Liver (tissue), 9 donors: ENCODE measurements around the gene APOL6. TPM values are rescaled to one million over a fixed set of nuclear protein-coding genes. Genes with fewer than 3 reads are reported as not detected.

ENCODE experiments used
- DNase-seq: peaks from one replicate; pipeline ENCODE4 v3.0.0-alpha.2; 2017; ENCODE audit warnings: low spot score
- H3K27ac ChIP-seq, 2 donors: one replicate each; pipeline ENCODE4 v1.7.0; 2013; ENCODE audit warnings: inconsistent platforms in 2 of 2, low read length in 2 of 2, control low read depth in 1 of 2, low read depth in 1 of 2, mild to moderate bottlenecking in 1 of 2
- H3K27me3 ChIP-seq, 4 donors: one replicate each; pipeline versions ENCODE4 v1.6.1 to v1.7.0; 2013; ENCODE audit warnings: low read length in 3 of 4, inconsistent platforms in 1 of 4, mild to moderate bottlenecking in 1 of 4, moderate library complexity in 1 of 4; ENCODE audit not compliant: control insufficient read depth in 4 of 4, insufficient read depth in 4 of 4
- H3K36me3 ChIP-seq, 4 donors: one replicate each; pipeline versions ENCODE4 v1.6.1 to v1.7.0; 2013; ENCODE audit warnings: low read length in 3 of 4, mild to moderate bottlenecking in 3 of 4, low read depth in 1 of 4, moderate library complexity in 1 of 4; ENCODE audit not compliant: control insufficient read depth in 4 of 4, insufficient read depth in 3 of 4
- H3K4me1 ChIP-seq, 4 donors: one replicate each; pipeline versions ENCODE4 v1.6.1 to v1.7.0; 2013; ENCODE audit warnings: low read length in 3 of 4, mild to moderate bottlenecking in 3 of 4, moderate library complexity in 1 of 4; ENCODE audit not compliant: control insufficient read depth in 4 of 4, insufficient read depth in 4 of 4
- H3K4me3 ChIP-seq, 3 donors: one replicate each; pipeline versions ENCODE4 v1.6.1 to v1.7.0; 2013; ENCODE audit warnings: low read length in 3 of 3, control low read depth in 1 of 3, low read depth in 1 of 3, mild to moderate bottlenecking in 1 of 3
- H3K9ac ChIP-seq, 2 donors: one replicate each; pipeline ENCODE4 v1.7.0; 2013; ENCODE audit warnings: low read length in 2 of 2, mild to moderate bottlenecking in 2 of 2, moderate library complexity in 2 of 2, control low read depth in 1 of 2, low read depth in 1 of 2
- H3K9me3 ChIP-seq, 4 donors: one replicate each; pipeline versions ENCODE4 v1.6.1 to v1.7.0; 2013; ENCODE audit warnings: low read length in 3 of 4; ENCODE audit not compliant: control insufficient read depth in 4 of 4
- ATF3 ChIP-seq: IDR thresholded peaks from 2 replicates; pipeline ENCODE4 v1.6.1; 2016; ENCODE audit warnings: antibody characterized with exemption
- CTCF ChIP-seq: fragments of 150-350 bp; IDR thresholded peaks from 2 replicates; pipeline ENCODE4 v1.5.1; 2017; ENCODE audit warnings: improper control_type of control experiment, low read depth, low read length; ENCODE audit not compliant: missing input control
- EGR1 ChIP-seq, 2 donors: IDR thresholded peaks; 2 replicates each; pipeline ENCODE4 v1.6.1; 2016 to 2018; ENCODE audit warnings: antibody characterized with exemption in 2 of 2, low read depth in 2 of 2
- FOXA1 ChIP-seq: IDR thresholded peaks from 2 replicates; pipeline ENCODE4 v1.6.1; 2016; ENCODE audit warnings: antibody characterized with exemption
- FOXA2 ChIP-seq: IDR thresholded peaks from 2 replicates; pipeline ENCODE4 v1.6.1; 2016; ENCODE audit warnings: antibody characterized with exemption
- GABPA ChIP-seq, 2 donors: IDR thresholded peaks in 1 of 2; conservative IDR thresholded peaks in 1 of 2; 2 replicates each; pipeline ENCODE4 v1.6.1; 2016; ENCODE audit warnings: antibody characterized with exemption in 2 of 2, mild to moderate bottlenecking in 1 of 2, moderate library complexity in 1 of 2
- HNF4A ChIP-seq, 2 donors: conservative IDR thresholded peaks; 2 replicates each; pipeline ENCODE4 v1.6.1; 2016; ENCODE audit warnings: antibody characterized with exemption in 2 of 2, mild to moderate bottlenecking in 2 of 2
- HNF4G ChIP-seq: IDR thresholded peaks from 2 replicates; pipeline ENCODE4 v1.6.1; 2016; ENCODE audit warnings: antibody characterized with exemption
- JUND ChIP-seq, 2 donors: IDR thresholded peaks; 2 replicates each; pipeline ENCODE4 v1.6.1; 2016; ENCODE audit warnings: antibody characterized with exemption in 2 of 2
- MAX ChIP-seq: IDR thresholded peaks from 2 replicates; pipeline ENCODE4 v1.6.1; 2016; ENCODE audit warnings: antibody characterized with exemption
- NR2F2 ChIP-seq: IDR thresholded peaks from 2 replicates; pipeline ENCODE4 v1.6.1; 2016; ENCODE audit warnings: antibody characterized with exemption
- RAD21 ChIP-seq, 2 donors: IDR thresholded peaks; 2 replicates each; pipeline ENCODE4 v1.6.1; 2016; ENCODE audit warnings: antibody characterized with exemption in 2 of 2, mild to moderate bottlenecking in 2 of 2
- REST ChIP-seq: IDR thresholded peaks from 2 replicates; pipeline ENCODE4 v1.6.1; 2016; ENCODE audit warnings: antibody characterized with exemption, mild to moderate bottlenecking
- RXRA ChIP-seq, 2 donors: IDR thresholded peaks; 2 replicates each; pipeline ENCODE4 v1.6.1; 2017 to 2018; ENCODE audit warnings: antibody characterized with exemption in 2 of 2, mild to moderate bottlenecking in 1 of 2
- SP1 ChIP-seq: IDR thresholded peaks from 2 replicates; pipeline ENCODE4 v1.6.1; 2018; ENCODE audit warnings: antibody characterized with exemption, mild to moderate bottlenecking
- TAF1 ChIP-seq: conservative IDR thresholded peaks from 2 replicates; pipeline ENCODE4 v1.6.1; 2016; ENCODE audit warnings: antibody characterized with exemption, mild to moderate bottlenecking
- YY1 ChIP-seq: IDR thresholded peaks from 2 replicates; pipeline ENCODE4 v1.6.1; 2016; ENCODE audit warnings: antibody characterized with exemption, mild to moderate bottlenecking
- ZBTB33 ChIP-seq: IDR thresholded peaks from 2 replicates; pipeline ENCODE4 v1.6.1; 2016; ENCODE audit warnings: antibody characterized with exemption
- WGBS: extraction: QIAGEN DNeasy Blood & Tissue Kit; methylation state at CpG from one replicate; pipeline ENCODE4 v1.1.7; 2013; 5-methylcytosine and 5-hydroxymethylcytosine counted together
- polyA plus RNA-seq, 2 donors: library from polyadenylated mRNA; stranded (reverse) in 1 of 2; unstranded in 1 of 2; fragments of 200-250 nt in 1 of 2; fragments of >200 nt in 1 of 2; fragmentation: Nextera tagmentation in 1 of 2; extraction: Ambion mirVana in 1 of 2; gene quantifications; one replicate each; pipeline versions ENCODE4 v1.2.1 to v1.2.3, GENCODE V29; 2013 to 2015
- total RNA-seq, 2 donors: library from RNA; depleted of rRNA; stranded (reverse); fragments of >200 nt; gene quantifications; one replicate each; pipeline ENCODE4 v1.2.3, GENCODE V29; 2014
- donor health status: healthy.
- donor health status: healthy.
- donor health status: healthy.
- donor health status: healthy.
- donor health status: healthy.

APOL6 gene
- total and polyA plus RNA-seq, 4 donors, result 10.3 to 80.1 (median 17.3) TPM

- TF ChIP-seq RAD21 (IDR thresholded peaks at IDR 0.05), result no peak
- TF ChIP-seq JUND (IDR thresholded peaks at IDR 0.05), result no peak
- no peak for TF ChIP-seq ZBTB33
- TF ChIP-seq NR2F2, result no peak
- no peak for TF ChIP-seq GABPA (IDR thresholded peaks at IDR 0.05 in 1 of 2, conservative IDR thresholded peaks at IDR 0.05 in 1 of 2)
- no peak for TF ChIP-seq RXRA (IDR thresholded peaks at IDR 0.05)
- no peak for TF ChIP-seq ATF3
- no peak for TF ChIP-seq EGR1 (IDR thresholded peaks at IDR 0.05; ENCODE audit: low read depth in 2 of 2)
- no peak for TF ChIP-seq MAX
- TF ChIP-seq SP1, result no peak
- no peak for TF ChIP-seq FOXA1
- TF ChIP-seq FOXA2, result no peak
- no peak for TF ChIP-seq CTCF
- TF ChIP-seq YY1, result no peak
- TF ChIP-seq TAF1, result no peak
- no peak for TF ChIP-seq REST
- no peak for TF ChIP-seq HNF4G
- no peak for TF ChIP-seq HNF4A (conservative IDR thresholded peaks at IDR 0.05)
- peaks cover 3 to 15% (median 12%) of the 10 kb centered on the region in 4 donors for H3K4me1 ChIP-seq
- no peak overlapping the region for H3K27ac ChIP-seq
- DNase-seq, result no peak
- H3K27me3 ChIP-seq, result no peaks in the 10 kb centered on the region
- H3K9ac ChIP-seq, result no peak overlapping the region
- H3K4me3 ChIP-seq, result no peak overlapping the region
- 92% methylated on average over 11 of the region's 11 CpGs for WGBS
- no peaks in the 10 kb centered on the region for H3K36me3 ChIP-seq
- H3K9me3 ChIP-seq, result no peaks in the 10 kb centered on the region
These were observed 40.2 kb upstream of the APOL6 start for GRCh38 chr22:35608088-35608487.
